HepG2 (cell line): ENCODE measurements around the gene MAP1LC3B.

ENCODE experiments used
- FOSL1 ChIP-seq: sonication (generic); formaldehyde crosslinking; IDR thresholded peaks from 2 replicates; pipeline ENCODE4 v1.9.0; 2021; ENCODE audit warnings: missing genetic modification reagents, borderline replicate concordance
- JUN ChIP-seq: sonication (generic); formaldehyde crosslinking; IDR thresholded peaks from 2 replicates; pipeline ENCODE4 v1.4.0; 2020; ENCODE audit warnings: mild to moderate bottlenecking, missing genetic modification reagents
- POLR2A ChIP-seq, 2 experiments: IDR thresholded peaks; 2 replicates each; pipeline ENCODE4 v1.6.1; 2011; ENCODE audit warnings: low read depth in 2 of 2, low read length in 2 of 2, mild to moderate bottlenecking in 1 of 2, moderate library complexity in 1 of 2; ENCODE audit not compliant: insufficient read depth in 1 of 2
- RAD21 ChIP-seq: fragments of 450-650 bp; formaldehyde crosslinking; IDR thresholded peaks from 2 replicates; pipeline ENCODE4 v1.5.0; 2020; ENCODE audit warnings: mild to moderate bottlenecking
- YY1 ChIP-seq: IDR thresholded peaks from 2 replicates; pipeline ENCODE4 v1.6.1; 2011; ENCODE audit warnings: low read length, low read depth, moderate library complexity, mild to moderate bottlenecking; ENCODE audit not compliant: insufficient read depth, insufficient replicate concordance
- ZNF652 ChIP-seq: IDR thresholded peaks from 2 replicates; pipeline ENCODE4 v1.6.1; 2016; ENCODE audit warnings: low read depth, borderline replicate concordance
- ZNF674 ChIP-seq: sonication (generic); formaldehyde crosslinking; IDR thresholded peaks from 2 replicates; pipeline ENCODE4 v1.5.0; 2020; ENCODE audit warnings: low read depth, mild to moderate bottlenecking, missing genetic modification reagents
- ZSCAN25 ChIP-seq: sonication (generic); formaldehyde crosslinking; IDR thresholded peaks from 2 replicates; pipeline ENCODE4 v1.8.0; 2022; ENCODE audit warnings: mild to moderate bottlenecking, missing genetic modification reagents
- TF ChIP-seq, protein P1 (sequence below): sonication (generic); formaldehyde crosslinking; IDR thresholded peaks from 2 replicates; pipeline ENCODE4 v1.4.0; 2020; ENCODE audit warnings: missing genetic modification reagents; ENCODE audit errors: not compliant biosample characterization
- TF ChIP-seq, protein P2 (sequence below): sonication (generic); formaldehyde crosslinking; IDR thresholded peaks from 2 replicates; pipeline ENCODE4 v1.5.0; 2020; ENCODE audit warnings: mild to moderate bottlenecking, missing genetic modification reagents, moderate library complexity
- TF ChIP-seq, protein P3 (sequence below): sonication (generic); formaldehyde crosslinking; conservative IDR thresholded peaks from 2 replicates; pipeline ENCODE4 v1.4.0; 2020; ENCODE audit warnings: missing genetic modification reagents

DNA sequence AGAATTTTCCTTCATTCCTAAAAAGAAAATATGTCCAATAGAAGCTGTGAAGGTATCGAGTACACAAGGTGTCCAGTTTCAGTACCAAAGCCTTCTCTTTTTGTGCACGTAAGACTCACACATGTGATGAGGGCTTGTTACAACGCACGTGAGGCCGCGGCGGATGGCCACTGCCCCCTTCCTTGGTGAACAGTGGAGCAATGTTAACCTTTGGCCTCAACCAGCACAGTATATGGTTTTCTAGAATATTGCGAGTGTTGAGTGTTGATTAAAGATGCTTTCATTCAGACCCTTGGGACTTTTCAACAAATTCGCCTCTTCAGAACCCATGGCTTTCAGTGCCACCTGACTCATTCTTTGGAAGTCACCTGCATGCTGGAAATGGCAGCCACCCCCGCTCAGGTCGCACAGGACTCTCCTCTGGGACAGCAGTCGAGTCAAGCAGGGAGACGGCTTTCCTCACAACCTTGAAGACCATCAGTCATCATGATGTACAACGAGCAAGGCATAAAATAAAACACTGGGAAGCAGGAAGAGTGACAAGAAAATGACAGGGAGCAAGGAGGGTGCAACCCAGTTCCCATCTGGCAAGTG lies 14.5 kb downstream of the MAP1LC3B start:
- TF ChIP-seq ZNF652 (CRISPR knock-in tag) (no peak), FOSL1 (CRISPR knock-in tag) (no peak), JUN (CRISPR knock-in tag) (no peak), POLR2A (IDR thresholded peaks at IDR 0.05; ENCODE audit: insufficient read depth in 1 of 2, low read depth in 2 of 2, low read length in 2 of 2) (no peak), ZSCAN25 (CRISPR knock-in tag) (no peak), YY1 (no peak), ZNF674 (CRISPR knock-in tag) (no peak), RAD21 (CRISPR knock-in tag) (no peak)
- TF ChIP-seq, protein P1, sequence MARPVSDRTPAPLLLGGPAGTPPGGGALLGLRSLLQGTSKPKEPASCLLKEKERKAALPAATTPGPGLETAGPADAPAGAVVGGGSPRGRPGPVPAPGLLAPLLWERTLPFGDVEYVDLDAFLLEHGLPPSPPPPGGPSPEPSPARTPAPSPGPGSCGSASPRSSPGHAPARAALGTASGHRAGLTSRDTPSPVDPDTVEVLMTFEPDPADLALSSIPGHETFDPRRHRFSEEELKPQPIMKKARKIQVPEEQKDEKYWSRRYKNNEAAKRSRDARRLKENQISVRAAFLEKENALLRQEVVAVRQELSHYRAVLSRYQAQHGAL (CRISPR knock-in tag): no peak
- TF ChIP-seq, protein P2, sequence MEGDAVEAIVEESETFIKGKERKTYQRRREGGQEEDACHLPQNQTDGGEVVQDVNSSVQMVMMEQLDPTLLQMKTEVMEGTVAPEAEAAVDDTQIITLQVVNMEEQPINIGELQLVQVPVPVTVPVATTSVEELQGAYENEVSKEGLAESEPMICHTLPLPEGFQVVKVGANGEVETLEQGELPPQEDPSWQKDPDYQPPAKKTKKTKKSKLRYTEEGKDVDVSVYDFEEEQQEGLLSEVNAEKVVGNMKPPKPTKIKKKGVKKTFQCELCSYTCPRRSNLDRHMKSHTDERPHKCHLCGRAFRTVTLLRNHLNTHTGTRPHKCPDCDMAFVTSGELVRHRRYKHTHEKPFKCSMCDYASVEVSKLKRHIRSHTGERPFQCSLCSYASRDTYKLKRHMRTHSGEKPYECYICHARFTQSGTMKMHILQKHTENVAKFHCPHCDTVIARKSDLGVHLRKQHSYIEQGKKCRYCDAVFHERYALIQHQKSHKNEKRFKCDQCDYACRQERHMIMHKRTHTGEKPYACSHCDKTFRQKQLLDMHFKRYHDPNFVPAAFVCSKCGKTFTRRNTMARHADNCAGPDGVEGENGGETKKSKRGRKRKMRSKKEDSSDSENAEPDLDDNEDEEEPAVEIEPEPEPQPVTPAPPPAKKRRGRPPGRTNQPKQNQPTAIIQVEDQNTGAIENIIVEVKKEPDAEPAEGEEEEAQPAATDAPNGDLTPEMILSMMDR (CRISPR knock-in tag): no peak
- TF ChIP-seq, protein P3, sequence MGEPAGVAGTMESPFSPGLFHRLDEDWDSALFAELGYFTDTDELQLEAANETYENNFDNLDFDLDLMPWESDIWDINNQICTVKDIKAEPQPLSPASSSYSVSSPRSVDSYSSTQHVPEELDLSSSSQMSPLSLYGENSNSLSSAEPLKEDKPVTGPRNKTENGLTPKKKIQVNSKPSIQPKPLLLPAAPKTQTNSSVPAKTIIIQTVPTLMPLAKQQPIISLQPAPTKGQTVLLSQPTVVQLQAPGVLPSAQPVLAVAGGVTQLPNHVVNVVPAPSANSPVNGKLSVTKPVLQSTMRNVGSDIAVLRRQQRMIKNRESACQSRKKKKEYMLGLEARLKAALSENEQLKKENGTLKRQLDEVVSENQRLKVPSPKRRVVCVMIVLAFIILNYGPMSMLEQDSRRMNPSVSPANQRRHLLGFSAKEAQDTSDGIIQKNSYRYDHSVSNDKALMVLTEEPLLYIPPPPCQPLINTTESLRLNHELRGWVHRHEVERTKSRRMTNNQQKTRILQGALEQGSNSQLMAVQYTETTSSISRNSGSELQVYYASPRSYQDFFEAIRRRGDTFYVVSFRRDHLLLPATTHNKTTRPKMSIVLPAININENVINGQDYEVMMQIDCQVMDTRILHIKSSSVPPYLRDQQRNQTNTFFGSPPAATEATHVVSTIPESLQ (CRISPR knock-in tag): no peak
